ENCODE results near the gene APOBEC4.

DNA sequence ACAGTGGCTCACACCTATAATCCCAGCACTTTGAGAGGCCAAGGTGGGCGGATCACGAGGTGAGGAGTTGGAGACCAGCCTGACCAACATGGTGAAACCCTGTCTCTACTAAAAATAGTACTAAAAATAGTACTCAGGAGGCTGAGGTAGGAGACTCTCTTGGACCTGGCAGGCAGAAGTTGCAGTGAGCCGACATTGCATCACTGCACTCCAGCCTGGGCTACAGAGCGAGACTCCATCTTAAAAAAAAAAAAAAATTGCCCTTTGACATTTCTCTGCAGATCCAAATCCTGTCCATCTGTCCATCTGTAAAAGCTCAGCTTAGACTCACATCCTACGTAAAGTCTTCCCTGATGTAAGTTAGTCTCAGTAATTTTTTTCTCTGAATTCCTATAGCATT is 56.6 kb downstream of the APOBEC4 start:
- TF ChIP-seq, protein P1, sequence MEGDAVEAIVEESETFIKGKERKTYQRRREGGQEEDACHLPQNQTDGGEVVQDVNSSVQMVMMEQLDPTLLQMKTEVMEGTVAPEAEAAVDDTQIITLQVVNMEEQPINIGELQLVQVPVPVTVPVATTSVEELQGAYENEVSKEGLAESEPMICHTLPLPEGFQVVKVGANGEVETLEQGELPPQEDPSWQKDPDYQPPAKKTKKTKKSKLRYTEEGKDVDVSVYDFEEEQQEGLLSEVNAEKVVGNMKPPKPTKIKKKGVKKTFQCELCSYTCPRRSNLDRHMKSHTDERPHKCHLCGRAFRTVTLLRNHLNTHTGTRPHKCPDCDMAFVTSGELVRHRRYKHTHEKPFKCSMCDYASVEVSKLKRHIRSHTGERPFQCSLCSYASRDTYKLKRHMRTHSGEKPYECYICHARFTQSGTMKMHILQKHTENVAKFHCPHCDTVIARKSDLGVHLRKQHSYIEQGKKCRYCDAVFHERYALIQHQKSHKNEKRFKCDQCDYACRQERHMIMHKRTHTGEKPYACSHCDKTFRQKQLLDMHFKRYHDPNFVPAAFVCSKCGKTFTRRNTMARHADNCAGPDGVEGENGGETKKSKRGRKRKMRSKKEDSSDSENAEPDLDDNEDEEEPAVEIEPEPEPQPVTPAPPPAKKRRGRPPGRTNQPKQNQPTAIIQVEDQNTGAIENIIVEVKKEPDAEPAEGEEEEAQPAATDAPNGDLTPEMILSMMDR (conservative IDR thresholded peaks at IDR 0.05; ENCODE audit: low read depth, low read length), result no peak
- TF ChIP-seq POLR2A (IDR thresholded peaks at IDR 0.05; ENCODE audit: low read depth, low read length), result no peak
- TF ChIP-seq RFX5 (IDR thresholded peaks at IDR 0.05; ENCODE audit: low read depth, low read length), result no peak
- TF ChIP-seq SMC3 (IDR thresholded peaks at IDR 0.05; ENCODE audit: low read depth, low read length), result no peak
